ENCODE data around the gene NATD1. TPM values are rescaled to one million over a fixed set of nuclear protein-coding genes. Genes with fewer than 3 reads are reported as not detected.

NATD1 gene
- total and polyA plus RNA-seq, 2 of the 8 experiments (the other 6 are each of a cell fraction or from before 2014, with no cell fraction given), result 5.4 to 8.4 TPM

DNA sequence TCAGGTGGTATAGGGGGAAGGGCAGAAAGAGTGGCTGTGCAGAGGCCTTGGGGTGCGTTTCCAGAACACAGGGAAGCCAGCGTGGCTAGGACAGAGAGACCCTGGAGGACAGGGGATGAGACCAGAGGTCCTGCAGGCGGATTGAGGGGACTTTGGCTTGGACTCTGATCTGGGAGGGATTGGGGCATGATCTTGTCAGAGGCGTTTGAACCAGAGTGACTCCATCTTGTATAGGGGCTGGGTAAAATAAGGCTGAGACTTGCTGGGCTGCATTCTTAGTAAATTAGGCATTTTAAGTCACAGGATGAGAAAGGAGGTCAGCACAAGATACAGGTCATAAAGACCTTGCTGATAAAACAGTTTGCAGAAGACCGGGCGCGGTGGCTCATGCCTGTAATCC, 5.4 kb upstream of the NATD1 start (continued):
- TF ChIP-seq, protein P1, sequence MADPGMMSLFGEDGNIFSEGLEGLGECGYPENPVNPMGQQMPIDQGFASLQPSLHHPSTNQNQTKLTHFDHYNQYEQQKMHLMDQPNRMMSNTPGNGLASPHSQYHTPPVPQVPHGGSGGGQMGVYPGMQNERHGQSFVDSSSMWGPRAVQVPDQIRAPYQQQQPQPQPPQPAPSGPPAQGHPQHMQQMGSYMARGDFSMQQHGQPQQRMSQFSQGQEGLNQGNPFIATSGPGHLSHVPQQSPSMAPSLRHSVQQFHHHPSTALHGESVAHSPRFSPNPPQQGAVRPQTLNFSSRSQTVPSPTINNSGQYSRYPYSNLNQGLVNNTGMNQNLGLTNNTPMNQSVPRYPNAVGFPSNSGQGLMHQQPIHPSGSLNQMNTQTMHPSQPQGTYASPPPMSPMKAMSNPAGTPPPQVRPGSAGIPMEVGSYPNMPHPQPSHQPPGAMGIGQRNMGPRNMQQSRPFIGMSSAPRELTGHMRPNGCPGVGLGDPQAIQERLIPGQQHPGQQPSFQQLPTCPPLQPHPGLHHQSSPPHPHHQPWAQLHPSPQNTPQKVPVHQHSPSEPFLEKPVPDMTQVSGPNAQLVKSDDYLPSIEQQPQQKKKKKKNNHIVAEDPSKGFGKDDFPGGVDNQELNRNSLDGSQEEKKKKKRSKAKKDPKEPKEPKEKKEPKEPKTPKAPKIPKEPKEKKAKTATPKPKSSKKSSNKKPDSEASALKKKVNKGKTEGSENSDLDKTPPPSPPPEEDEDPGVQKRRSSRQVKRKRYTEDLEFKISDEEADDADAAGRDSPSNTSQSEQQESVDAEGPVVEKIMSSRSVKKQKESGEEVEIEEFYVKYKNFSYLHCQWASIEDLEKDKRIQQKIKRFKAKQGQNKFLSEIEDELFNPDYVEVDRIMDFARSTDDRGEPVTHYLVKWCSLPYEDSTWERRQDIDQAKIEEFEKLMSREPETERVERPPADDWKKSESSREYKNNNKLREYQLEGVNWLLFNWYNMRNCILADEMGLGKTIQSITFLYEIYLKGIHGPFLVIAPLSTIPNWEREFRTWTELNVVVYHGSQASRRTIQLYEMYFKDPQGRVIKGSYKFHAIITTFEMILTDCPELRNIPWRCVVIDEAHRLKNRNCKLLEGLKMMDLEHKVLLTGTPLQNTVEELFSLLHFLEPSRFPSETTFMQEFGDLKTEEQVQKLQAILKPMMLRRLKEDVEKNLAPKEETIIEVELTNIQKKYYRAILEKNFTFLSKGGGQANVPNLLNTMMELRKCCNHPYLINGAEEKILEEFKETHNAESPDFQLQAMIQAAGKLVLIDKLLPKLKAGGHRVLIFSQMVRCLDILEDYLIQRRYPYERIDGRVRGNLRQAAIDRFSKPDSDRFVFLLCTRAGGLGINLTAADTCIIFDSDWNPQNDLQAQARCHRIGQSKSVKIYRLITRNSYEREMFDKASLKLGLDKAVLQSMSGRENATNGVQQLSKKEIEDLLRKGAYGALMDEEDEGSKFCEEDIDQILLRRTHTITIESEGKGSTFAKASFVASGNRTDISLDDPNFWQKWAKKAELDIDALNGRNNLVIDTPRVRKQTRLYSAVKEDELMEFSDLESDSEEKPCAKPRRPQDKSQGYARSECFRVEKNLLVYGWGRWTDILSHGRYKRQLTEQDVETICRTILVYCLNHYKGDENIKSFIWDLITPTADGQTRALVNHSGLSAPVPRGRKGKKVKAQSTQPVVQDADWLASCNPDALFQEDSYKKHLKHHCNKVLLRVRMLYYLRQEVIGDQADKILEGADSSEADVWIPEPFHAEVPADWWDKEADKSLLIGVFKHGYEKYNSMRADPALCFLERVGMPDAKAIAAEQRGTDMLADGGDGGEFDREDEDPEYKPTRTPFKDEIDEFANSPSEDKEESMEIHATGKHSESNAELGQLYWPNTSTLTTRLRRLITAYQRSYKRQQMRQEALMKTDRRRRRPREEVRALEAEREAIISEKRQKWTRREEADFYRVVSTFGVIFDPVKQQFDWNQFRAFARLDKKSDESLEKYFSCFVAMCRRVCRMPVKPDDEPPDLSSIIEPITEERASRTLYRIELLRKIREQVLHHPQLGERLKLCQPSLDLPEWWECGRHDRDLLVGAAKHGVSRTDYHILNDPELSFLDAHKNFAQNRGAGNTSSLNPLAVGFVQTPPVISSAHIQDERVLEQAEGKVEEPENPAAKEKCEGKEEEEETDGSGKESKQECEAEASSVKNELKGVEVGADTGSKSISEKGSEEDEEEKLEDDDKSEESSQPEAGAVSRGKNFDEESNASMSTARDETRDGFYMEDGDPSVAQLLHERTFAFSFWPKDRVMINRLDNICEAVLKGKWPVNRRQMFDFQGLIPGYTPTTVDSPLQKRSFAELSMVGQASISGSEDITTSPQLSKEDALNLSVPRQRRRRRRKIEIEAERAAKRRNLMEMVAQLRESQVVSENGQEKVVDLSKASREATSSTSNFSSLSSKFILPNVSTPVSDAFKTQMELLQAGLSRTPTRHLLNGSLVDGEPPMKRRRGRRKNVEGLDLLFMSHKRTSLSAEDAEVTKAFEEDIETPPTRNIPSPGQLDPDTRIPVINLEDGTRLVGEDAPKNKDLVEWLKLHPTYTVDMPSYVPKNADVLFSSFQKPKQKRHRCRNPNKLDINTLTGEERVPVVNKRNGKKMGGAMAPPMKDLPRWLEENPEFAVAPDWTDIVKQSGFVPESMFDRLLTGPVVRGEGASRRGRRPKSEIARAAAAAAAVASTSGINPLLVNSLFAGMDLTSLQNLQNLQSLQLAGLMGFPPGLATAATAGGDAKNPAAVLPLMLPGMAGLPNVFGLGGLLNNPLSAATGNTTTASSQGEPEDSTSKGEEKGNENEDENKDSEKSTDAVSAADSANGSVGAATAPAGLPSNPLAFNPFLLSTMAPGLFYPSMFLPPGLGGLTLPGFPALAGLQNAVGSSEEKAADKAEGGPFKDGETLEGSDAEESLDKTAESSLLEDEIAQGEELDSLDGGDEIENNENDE (IDR thresholded peaks at IDR 0.05; ENCODE audit: insufficient replicate concordance, low read length), result no peak
- TF ChIP-seq JUND (IDR thresholded peaks at IDR 0.05; ENCODE audit: low read length), result no peak
- TF ChIP-seq NRF1 (IDR thresholded peaks at IDR 0.05; ENCODE audit: low read depth, low read length), result no peak
- TF ChIP-seq GTF2F1 (IDR thresholded peaks at IDR 0.05; ENCODE audit: borderline replicate concordance, low read depth, low read length), result no peak
- no peak for TF ChIP-seq SP1 (IDR thresholded peaks at IDR 0.05; ENCODE audit: low read depth, low read length)
- no peak for TF ChIP-seq TEAD4 (IDR thresholded peaks at IDR 0.05; ENCODE audit: low read depth, low read length)
- no peak for TF ChIP-seq ASH2L (IDR thresholded peaks at IDR 0.05; ENCODE audit: low read length)
- no peak for TF ChIP-seq NANOG (IDR thresholded peaks at IDR 0.05; ENCODE audit: insufficient read depth, low read depth, low read length, poor library complexity, severe bottlenecking)
- TF ChIP-seq SIN3A (conservative IDR thresholded peaks at IDR 0.05 in 1 of 2, IDR thresholded peaks at IDR 0.05 in 1 of 2; ENCODE audit: low read depth in 1 of 2, low read length in 2 of 2), result no peak
- TF ChIP-seq, protein P2, sequence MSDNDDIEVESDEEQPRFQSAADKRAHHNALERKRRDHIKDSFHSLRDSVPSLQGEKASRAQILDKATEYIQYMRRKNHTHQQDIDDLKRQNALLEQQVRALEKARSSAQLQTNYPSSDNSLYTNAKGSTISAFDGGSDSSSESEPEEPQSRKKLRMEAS (IDR thresholded peaks at IDR 0.05), result no peak
- no peak for TF ChIP-seq BACH1 (IDR thresholded peaks at IDR 0.05; ENCODE audit: low read length)
- no peak for TF ChIP-seq TBP (IDR thresholded peaks at IDR 0.05; ENCODE audit: low read depth, low read length)
